HepG2 (cell line): ENCODE results near the gene COL5A1.

ENCODE experiments used
- JUN ChIP-seq: sonication (generic); formaldehyde crosslinking; IDR thresholded peaks from 2 replicates; pipeline ENCODE4 v1.4.0; 2020; ENCODE audit warnings: mild to moderate bottlenecking, missing genetic modification reagents
- RORA ChIP-seq: sonication (generic); formaldehyde crosslinking; IDR thresholded peaks from 2 replicates; pipeline ENCODE4 v1.5.0; 2020; ENCODE audit warnings: mild to moderate bottlenecking, missing genetic modification reagents, moderate library complexity
- ZFP36 ChIP-seq: fragments of 150-350 bp; IDR thresholded peaks from 2 replicates; pipeline ENCODE4 v1.6.1; 2018; ENCODE audit warnings: borderline replicate concordance, low read length, low read depth; ENCODE audit not compliant: partially characterized antibody
- ZNF143 ChIP-seq: sonication (generic); formaldehyde crosslinking; IDR thresholded peaks from 2 replicates; pipeline ENCODE4 v1.4.0; 2020; ENCODE audit warnings: missing genetic modification reagents
- ZNF292 ChIP-seq: sonication (generic); formaldehyde crosslinking; IDR thresholded peaks from 2 replicates; pipeline ENCODE4 v1.8.1; 2022; ENCODE audit warnings: mild to moderate bottlenecking, low read depth, missing genetic modification reagents, borderline replicate concordance
- ZNF503 ChIP-seq: sonication (generic); formaldehyde crosslinking; IDR thresholded peaks from 2 replicates; pipeline ENCODE4 v1.4.0; 2020; ENCODE audit warnings: missing genetic modification reagents
- TF ChIP-seq, protein P1 (sequence below): sonication (generic); formaldehyde crosslinking; IDR thresholded peaks from 2 replicates; pipeline ENCODE4 v1.9.0; 2021; ENCODE audit warnings: mild to moderate bottlenecking, missing genetic modification reagents

DNA sequence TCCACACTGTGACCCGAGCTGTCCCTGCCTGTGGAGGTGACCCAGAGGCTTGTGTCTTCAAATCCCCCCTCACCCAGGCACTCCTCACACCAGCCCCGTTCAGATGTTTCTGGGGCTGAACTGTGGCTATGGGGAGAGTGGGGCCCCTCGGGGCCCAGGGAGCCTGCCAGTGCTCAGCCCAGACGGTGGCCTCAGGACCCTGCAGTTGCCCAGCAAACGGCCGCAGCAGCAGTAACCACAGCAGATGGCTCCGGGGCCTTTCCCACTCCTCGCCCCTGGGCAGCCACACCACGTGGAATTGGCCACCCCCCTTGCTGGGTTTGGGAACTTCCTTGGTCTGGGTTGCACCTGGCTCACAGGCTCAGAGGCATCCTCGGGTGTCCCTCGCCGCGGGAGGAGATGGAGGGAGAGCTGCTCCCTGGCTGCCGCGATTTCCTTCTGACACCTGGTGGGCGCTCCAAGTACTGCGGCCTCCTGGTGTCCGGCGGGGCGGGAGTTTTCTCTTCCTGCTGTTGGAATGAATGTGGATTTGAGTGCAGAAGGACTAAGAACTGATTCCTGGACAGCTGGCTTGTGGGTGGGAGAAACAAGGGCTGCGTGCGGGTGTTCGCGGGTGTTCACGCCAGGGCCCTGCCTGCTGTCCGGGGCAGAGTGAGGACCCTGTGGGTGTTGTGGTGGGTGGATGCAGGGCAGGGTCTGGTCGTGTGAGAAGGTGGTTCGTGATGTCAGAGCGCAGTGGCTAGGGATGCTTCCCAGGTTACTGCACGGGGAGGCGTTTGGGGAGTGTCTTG lies 97.5 kb downstream of the COL5A1 start:
- TF ChIP-seq RORA (CRISPR knock-in tag) (no peak), ZNF503 (no peak), ZNF143 (CRISPR knock-in tag) (no peak), JUN (no peak), ZNF292 (CRISPR knock-in tag) (no peak), ZFP36 (no peak)
- TF ChIP-seq, protein P1, sequence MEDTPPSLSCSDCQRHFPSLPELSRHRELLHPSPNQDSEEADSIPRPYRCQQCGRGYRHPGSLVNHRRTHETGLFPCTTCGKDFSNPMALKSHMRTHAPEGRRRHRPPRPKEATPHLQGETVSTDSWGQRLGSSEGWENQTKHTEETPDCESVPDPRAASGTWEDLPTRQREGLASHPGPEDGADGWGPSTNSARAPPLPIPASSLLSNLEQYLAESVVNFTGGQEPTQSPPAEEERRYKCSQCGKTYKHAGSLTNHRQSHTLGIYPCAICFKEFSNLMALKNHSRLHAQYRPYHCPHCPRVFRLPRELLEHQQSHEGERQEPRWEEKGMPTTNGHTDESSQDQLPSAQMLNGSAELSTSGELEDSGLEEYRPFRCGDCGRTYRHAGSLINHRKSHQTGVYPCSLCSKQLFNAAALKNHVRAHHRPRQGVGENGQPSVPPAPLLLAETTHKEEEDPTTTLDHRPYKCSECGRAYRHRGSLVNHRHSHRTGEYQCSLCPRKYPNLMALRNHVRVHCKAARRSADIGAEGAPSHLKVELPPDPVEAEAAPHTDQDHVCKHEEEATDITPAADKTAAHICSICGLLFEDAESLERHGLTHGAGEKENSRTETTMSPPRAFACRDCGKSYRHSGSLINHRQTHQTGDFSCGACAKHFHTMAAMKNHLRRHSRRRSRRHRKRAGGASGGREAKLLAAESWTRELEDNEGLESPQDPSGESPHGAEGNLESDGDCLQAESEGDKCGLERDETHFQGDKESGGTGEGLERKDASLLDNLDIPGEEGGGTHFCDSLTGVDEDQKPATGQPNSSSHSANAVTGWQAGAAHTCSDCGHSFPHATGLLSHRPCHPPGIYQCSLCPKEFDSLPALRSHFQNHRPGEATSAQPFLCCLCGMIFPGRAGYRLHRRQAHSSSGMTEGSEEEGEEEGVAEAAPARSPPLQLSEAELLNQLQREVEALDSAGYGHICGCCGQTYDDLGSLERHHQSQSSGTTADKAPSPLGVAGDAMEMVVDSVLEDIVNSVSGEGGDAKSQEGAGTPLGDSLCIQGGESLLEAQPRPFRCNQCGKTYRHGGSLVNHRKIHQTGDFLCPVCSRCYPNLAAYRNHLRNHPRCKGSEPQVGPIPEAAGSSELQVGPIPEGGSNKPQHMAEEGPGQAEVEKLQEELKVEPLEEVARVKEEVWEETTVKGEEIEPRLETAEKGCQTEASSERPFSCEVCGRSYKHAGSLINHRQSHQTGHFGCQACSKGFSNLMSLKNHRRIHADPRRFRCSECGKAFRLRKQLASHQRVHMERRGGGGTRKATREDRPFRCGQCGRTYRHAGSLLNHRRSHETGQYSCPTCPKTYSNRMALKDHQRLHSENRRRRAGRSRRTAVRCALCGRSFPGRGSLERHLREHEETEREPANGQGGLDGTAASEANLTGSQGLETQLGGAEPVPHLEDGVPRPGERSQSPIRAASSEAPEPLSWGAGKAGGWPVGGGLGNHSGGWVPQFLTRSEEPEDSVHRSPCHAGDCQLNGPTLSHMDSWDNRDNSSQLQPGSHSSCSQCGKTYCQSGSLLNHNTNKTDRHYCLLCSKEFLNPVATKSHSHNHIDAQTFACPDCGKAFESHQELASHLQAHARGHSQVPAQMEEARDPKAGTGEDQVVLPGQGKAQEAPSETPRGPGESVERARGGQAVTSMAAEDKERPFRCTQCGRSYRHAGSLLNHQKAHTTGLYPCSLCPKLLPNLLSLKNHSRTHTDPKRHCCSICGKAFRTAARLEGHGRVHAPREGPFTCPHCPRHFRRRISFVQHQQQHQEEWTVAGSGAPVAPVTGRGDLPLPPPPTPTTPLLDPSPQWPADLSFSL (CRISPR knock-in tag), result no peak
